ENCODE measurements around the gene USP37.
A peak's percentile ranks its signal among the peaks of the same experiment; 100 is the strongest.
"Not testable (repeated sequence)": the region's sequence is repeated elsewhere in the genome, so short reads cannot be mapped to it uniquely, and the experiment has no call there.

Gene USP37

GRCh38 chr2:218547511-218547910 is 20.6 kb downstream of the USP37 start:
- no peak for DNase-seq

- DNase-seq, result no peak
Measured at GRCh38 chr2:218546012-218546411, 22.1 kb downstream of the USP37 start.

GRCh38 chr2:218540015-218540414 is 28.1 kb downstream of the USP37 start:
- peak; percentile 58 for DNase-seq

DNA sequence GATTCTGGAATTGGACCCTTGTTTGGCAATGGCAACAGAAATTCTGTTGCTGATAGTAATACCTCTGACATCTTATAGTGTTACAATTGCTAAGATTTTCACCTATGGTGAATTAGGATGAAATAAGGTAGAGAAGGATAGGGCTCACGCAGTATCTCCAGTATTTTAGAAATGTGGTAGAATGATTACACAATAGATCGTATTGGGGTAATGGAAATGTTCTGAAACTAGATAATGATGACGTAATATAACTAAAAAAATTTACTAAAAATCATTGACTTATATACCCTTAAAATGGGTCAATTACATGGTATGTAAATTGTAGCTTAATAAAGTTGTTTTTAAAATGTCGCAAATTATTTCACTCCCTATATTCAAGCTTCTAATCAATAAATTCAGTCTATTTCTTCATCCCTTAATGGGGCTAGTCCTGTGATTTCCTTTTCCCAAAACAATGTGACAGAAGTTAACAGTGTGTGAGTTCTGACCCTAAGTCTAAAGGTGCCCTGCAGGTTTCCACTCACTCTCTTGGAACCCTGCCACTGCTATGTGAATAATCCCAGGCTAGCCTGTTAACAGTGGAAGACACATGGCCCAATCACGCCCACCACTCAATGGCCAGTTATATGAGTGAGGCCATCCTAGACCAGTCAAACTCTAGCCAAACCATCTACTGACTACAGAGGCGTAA is 31.2 kb downstream of the USP37 start:
- no peak for DNase-seq

- no peak for DNase-seq
Measured at GRCh38 chr2:218529990-218530389, 38.2 kb downstream of the USP37 start.

DNA sequence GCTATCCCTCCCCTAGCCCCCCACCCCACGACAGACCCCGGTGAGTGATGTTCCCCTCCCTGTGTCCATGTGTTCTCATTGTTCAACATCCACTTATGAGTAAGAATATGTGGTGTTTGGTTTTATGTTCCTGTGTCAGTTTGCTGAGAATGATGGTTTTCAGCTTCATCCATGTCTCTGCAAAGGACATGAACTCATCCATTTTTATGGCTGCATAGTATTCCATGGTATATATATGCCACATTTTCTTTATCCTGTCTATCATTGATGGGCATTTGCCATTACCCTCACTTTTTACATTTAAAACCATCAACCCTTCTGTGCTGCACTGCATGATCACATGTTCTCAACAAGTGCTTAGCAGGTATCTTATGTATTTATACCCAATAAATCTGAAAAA is 39.7 kb downstream of the USP37 start:
- not testable (repeated sequence) for DNase-seq

- no peak for DNase-seq
Measured at GRCh38 chr2:218523651-218524050, 44.5 kb downstream of the USP37 start.

DNA sequence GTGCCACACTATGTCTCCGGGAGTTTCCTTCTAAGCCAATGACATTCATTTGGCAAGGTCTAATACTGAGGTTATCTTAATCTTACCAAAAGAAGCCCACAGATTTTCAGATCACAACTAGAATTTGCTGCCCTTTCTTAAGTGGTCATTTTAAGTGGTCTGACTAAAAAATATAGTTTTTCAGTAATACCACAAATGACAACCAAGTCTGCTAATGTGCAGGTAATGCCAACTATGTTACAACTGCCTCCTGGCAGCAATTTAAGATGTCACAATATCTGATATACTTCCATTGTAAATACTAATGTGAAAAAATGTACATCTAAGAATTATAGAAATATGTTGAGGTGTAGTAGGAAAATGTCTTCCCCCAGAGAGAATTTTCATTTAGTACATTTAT is 49.3 kb downstream of the USP37 start:
- no peak for DNase-seq

- no peak for DNase-seq
Measured at GRCh38 chr2:218517434-218518206, 50.5 kb downstream of the USP37 start.

DNA sequence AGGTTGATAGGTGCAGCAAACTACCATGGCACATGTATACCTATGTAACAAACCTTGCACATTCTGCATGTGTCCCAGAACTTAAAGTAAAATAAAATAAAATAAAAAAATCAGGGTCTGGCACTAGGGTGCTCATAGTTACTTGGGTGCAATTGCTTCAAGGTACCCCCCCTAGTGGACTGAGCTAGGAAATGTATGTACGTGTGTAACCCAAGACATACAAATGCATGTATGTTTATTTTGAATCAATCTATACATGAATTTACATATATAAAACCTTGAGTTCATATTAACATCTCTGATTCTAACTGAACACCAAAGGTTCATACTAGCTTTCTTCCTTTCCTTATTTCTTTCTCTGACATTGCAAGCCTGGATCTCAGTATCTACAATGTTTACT is 51.5 kb downstream of the USP37 start:
- DNase-seq, result peak; percentile 15

DNA sequence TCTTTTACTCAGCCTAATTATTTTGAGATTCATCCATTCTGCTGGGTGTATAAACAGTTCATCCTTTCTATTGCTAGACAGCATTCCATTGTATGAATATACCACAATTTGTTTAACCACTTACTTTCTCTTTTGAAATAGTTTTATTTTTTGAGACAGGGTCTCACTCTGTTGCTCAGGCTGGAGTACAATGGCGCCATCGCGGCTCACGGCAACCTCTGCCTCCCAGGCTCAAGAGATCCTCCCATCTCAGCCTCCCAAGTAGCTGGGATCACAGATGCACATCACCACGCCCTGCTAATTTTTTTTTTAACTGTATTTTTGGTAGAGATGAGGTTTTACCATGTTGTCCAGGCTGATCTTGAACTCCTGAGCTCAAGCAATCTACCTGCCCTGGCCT is 54.5 kb downstream of the USP37 start:
- no peak for DNase-seq

DNA sequence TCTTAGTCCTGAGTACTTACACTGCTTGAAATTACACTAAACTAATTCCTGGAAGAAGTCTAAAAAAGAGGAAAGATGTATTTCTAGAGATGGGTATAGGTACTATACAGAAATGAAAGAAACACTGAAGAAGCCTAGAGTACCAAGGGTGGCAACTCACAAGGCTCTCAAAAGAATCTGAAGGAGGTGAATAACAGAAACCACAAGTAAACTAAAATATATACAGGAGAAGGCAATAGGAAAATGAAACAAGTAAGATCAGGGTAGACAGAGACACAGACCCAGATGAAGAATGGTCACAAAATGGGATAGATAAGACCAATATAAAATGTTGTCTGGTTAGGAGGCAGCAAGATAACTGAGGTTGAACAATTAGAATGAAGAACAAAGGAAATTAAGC is 59.9 kb downstream of the USP37 start:
- DNase-seq, result no peak

DNA sequence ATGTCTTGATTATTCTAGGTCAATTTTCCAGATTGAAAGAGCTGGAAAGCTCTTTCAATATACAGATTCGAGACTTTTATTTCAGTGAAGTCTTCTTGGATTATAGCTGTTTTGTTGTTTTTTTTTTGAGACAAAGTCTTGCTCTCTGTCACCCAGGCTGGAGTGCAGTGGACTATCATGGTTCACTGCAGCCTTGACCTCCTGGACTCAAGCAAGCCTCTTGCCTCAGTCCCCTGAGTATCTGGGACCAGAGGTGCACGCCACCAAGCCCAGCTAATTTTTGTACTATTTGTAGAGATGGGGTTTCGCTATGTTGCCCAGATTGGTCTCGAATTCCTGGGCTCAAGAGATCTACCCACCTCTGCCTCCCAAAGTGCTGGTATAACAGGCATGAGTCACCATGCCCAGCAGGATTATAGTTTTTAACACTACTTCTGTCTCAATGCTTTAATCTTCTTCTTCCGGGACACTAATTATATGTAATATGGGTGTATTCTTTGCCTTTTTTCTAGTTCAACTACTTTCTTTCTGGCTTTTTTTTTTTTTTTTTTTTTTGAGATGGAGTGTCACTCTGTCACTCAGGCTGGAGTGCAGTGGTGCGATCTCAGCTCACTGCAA is 62.3 kb downstream of the USP37 start:
- no peak for DNase-seq

DNA sequence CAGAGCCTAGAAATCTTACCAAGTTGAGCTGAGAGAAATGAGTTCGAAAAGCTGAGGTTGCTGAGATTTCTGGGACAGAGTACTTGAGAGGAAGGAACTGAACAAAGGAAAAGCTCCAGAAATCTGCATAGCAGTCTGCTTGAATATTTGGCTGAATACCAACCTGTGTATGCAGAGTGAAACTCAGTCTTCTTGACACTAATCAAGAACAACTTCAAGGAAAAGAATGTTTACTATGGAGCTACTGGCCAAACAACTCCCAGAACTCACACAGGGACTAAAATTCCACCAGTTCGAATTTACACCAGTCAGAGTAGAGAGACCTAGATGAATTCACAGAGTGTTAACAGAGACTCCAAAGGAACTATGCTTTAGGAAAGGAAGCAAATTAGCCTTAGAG is 66.5 kb downstream of the USP37 start:
- no peak for DNase-seq

DNA sequence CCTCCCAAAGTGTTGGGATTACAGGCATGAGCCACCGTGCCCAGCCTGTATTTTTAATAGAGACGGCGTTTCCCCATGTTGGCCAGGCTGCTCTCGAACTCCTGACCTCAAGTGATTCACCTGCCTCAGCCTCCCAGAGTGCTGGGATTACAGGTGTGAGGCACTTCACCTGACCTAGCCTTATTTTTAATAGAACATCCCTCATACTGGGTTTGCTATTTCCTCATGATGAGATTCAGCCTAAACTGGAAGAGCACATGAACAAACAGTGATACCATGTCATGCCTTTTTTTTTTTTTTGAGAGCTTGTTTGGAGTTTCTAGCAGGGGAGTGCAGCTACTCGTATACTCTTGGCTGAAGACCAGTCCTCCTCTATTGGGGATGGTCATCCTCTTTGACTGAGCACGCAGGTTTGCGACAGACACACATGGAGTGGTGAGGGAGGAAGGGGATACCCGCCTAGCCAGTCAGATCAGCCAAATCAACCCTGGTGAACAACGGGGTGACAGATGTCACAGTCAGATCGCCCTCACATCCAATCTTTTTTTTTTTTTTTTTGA is 67.6 kb downstream of the USP37 start:
- DNase-seq, result no peak

DNA sequence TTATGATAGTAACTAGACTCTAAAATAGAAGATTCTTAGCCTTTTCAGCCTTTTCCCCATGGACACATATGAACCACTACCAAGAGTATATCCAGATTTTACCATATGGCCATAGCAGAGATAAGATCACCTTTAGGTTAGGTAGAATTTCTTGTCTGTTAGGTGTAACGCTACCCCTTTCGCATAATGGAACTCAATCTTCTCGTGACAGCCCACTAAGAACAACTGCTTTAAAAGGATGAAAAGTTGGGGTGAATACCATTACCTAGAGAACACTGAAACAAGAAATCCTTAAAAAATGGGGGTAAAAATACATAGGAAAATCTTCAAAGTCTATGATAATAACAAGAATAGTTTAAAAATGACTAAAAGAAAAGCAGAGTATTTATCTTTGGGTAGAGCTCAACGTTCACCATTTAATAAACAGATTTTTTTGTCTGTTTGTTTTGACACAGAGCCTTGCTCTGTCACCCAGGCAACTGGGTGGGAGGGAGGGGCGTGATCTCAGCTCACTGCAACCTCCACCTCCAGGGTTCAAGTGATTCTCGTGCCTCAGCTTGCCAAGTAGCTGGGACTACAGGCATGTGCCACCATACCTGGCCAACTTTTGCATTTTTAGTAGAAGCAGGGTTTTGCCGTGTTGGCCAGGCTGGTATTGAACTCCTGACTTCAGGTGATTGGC is 82.0 kb downstream of the USP37 start:
- DNase-seq, result no peak

DNA sequence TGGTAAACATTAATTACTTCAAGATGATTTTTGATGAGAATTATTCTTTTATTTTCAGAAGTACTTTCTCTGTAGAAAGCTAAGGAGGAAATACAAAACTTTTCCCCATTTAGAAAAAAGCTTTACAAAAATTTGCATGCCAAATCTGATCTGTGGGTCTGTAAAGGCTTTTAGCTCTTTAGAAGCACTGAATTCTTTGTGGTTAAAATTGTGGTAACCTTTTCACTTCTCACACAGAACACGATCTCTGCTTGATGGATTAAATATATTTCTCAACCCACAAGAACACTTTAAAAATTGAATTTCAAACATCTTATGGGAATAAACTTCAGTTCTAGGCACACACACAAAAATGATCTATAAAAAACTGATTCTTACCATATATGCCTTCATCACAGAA is 85.5 kb downstream of the USP37 start:
- no peak for DNase-seq

DNA sequence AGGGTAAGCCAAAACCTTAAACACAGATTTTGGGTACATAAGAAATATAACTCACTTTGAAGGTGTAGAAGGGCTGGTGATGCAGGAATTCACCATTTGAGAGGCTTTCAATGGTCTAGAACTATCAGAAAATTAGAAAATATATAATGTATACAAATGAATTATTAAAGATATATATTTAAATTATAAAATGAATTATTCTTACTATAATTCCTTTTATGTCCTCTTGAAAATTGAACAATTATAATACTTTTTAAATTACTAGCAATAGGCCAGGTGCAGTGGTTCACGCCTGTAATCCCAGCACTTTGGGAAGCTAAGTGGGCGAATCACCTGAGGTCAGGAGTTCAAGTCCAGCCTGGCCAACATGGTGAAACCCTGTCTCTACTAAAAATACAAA is 88.6 kb downstream of the USP37 start:
- no peak for DNase-seq

DNA sequence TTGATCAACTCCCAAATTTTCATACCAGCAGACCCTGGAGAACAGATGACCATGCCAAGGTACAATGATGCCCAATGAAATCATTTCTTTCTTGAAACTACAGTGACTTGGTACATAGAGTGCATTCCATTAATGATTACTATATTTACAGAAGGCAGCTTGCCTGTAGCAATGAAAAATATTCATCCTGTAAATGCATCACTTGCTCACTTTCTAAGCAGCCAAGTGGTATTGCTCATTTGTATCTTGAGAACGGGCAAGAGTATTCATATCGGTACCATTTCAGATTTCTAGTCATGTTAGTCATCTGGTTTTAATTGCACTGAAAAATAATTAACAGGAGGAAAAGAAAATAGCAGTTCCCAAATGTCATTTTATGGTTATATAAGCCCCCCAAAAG is 89.6 kb downstream of the USP37 start:
- DNase-seq, result no peak

DNA sequence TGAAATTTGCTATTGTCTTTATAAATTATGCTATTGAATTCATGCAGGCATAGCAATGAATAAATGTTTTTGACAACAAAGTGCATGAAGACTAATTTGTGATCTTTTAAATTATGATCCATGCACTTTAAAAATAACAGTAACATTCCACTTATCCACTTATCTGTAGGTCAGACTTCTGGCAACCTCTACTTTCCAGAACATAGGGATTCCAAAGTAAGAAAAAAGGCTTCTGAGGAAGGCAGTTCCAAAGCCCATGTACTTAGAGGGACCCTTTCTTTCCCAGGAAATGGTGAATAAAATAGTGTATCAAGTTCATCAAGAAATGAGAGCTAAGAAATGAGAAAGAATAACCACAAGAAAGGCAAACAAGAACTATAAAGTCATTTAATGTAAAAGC is 90.9 kb downstream of the USP37 start:
- no peak for DNase-seq

GRCh38 chr2:218476676-218477075 is 91.5 kb downstream of the USP37 start:
- peak; percentile 12 for DNase-seq

DNA sequence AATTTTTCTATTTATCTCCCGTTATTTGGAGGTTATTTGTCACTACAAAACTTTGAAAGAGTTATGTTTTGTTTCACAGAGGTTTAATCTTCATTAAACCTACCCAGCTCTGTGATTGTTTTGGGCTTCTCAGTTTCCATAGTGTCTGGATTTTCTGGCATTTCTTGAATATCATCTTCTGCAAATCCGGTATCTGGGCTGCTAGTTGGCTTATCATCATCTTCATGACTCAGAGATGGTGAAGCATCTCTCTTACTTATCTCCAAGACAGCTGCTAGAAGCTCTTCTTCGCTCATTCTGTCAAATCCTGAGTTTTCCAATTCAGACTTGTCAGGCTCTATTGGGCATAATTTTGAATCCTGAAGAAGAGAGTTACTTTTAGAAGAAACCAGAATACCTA is 93.6 kb downstream of the USP37 start:
- no peak for DNase-seq

- DNase-seq, result no peak
Measured at GRCh38 chr2:218472988-218473387, 95.2 kb downstream of the USP37 start.
